CD4-positive, alpha-beta T cell treated with Interferon alpha-2 for 1 hour (primary cell): ENCODE measurements around the gene SYNPR.

Experiments
- DNase-seq, 2 donors: peaks; one replicate each; pipeline ENCODE4 v3.0.0-alpha.2; 2020 to 2022

Gene SYNPR

GRCh38 chr3:63562323-63562722 lies 284.2 kb downstream of the SYNPR start:
- DNase-seq = no peak

DNA sequence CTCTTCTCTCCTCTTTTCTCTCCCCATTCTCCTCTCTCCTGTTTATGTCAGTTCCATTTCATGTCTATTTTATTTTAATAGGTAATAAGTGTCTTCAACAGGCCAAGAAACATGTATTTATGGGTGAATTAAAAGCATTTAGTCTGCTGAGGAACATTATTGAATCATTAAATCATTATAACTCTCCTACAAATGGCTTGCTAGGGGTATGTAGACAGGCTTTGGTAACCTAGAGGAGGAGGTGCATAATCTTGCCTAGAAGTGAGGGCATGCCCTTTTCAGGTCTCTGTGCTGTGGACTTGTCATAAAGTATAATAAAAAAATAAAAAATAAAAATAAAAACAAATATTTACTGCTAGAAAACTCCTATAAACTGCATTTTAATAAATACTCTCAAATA lies 285.5 kb downstream of the SYNPR start:
- no peak for DNase-seq

- no peak for DNase-seq
Measured at GRCh38 chr3:63565220-63565619, 287.1 kb downstream of the SYNPR start.

DNA sequence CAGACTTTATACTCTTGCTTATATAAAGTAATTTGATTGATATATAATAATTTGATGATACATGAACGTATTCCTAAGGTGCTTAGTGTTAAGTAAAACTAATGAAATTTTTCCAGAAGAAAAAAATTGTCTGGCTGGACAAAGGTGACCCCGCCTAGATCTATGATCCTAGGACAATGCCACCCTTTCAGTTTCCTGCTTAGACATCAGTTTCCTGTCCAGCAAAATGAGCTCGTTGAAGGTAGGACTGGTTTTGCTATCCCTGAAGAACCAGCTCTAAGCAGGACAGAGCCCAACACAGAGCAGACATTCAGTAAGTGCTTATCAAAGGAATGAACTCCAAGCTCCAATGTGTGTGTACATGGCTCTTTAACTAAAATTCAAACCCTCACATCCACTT lies 293.6 kb downstream of the SYNPR start:
- no peak for DNase-seq

GRCh38 chr3:63576846-63577245 lies 298.7 kb downstream of the SYNPR start:
- no peak for DNase-seq

DNA sequence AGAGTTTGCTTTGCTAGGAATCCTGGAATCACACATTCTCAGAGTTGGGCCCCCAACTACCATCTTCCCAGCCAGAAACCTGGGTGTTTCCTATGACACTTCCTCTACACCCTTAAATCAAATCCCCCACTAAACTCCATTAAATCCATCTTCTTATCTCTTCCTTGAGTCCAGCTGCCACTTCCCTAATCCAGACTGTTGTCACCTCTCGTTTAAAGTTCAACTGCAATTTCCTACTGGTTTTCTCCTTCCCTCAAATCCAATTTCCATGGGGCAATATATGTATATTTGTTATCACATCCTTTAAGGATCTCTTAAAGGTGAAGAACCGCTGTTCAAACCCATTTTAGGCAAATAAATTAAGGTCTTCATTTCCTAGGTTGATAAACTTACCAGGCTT lies 300.8 kb downstream of the SYNPR start:
- DNase-seq = no peak

DNA sequence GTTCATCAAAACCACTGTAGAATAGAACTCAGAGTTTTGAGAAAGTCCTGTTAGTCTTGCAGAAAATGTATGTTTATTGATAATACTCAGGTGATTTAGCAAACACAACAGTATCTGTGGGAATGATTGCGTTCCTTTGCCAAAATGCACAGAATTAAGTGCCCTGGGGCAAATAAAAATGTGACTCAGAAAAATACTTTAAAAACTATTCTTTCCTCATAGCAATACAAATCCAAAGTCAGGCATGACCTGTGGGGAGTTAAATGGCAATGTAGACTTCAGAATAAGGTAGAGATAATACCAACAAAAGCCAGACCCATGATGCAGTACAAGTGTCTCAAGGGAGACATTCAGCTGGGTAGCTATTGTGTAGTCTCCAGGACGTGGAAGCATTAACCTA lies 302.0 kb downstream of the SYNPR start:
- no peak for DNase-seq

GRCh38 chr3:63582943-63583500 lies 304.9 kb downstream of the SYNPR start:
- DNase-seq = no peak

DNA sequence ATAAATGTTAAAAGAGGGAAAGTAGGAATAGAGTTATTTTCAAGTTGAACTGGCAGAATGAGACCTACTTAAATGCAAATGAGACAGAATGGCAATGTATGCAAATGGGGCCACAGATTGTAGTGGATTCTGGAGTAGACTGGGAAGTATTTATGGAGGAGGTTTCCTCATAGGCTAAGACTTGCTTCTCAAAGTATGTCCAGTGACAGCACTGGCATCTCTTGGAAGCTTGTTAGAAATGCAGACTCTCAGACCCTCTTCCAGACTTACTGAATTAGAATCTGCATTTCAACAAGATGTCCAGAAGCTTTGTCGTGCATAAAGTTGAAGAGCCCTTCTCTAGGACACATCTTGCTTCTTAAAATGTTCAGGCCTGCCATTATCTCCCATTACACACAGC lies 306.6 kb downstream of the SYNPR start:
- DNase-seq = no peak

GRCh38 chr3:63585927-63586326 lies 307.8 kb downstream of the SYNPR start:
- no peak for DNase-seq

GRCh38 chr3:63588895-63589294 lies 310.8 kb downstream of the SYNPR start:
- DNase-seq = no peak

DNA sequence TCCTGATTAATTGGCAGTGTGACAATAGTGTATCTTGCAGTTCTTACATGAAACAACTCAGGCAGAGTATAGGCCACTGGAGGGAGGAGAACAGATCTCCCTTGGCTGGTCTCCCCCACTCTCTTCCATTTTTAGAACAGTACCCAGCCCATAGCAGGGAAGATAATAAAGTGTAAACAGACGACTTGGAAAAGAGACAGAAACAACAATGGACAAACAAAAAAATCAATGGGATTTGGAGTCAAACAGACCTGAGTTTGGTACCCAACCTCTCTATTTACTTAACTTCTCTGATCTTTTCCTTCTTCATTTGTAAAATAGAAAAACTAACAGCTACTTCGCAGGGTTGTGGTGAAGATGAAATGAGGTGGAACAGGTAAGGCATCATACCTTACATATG lies 315.7 kb downstream of the SYNPR start:
- no peak for DNase-seq

DNA sequence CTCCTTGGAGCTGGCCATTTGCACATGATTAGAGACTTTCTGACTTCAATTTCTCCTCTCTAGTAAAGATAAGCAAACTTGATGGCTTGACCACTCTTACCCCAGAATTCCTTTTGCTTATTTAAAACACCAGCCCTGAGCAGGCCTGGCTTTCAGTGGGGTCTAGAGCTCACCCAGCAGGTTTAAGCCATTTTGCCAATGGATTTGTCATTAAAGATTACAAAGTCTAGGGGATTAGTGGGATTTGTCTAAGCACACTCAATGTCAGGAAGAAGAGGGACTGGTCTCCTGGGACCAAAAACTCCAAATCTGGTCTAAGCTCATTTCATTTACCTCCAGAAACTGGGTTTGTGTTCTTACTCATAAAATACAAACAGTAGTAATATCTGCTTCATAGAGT lies 317.1 kb downstream of the SYNPR start:
- DNase-seq = no peak

DNA sequence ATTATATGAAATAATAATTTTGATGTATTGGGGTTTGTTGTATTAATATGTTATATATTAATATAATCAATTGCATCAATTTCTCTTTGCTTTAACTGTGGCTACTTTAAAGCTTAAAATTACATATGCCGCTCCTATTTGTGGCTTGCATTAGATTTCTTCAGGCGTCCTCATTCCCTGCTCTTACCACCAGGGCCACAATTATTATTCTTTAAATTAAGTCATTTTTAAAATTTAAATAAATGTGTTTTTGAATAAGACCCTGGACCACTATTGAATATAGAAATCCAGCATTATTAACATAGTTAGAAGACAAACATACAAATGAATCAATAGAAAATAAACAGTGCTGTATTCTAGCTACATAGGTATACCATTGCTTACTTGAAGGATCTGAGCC lies 318.9 kb downstream of the SYNPR start:
- no peak for DNase-seq

- DNase-seq = no peak
Measured at GRCh38 chr3:63607716-63608115, 329.6 kb downstream of the SYNPR start.

- no peak for DNase-seq
Measured at GRCh38 chr3:63609408-63609807, 331.3 kb downstream of the SYNPR start.

- no peak for DNase-seq
Measured at GRCh38 chr3:63609834-63610233, 331.7 kb downstream of the SYNPR start.

- DNase-seq = no peak
Measured at GRCh38 chr3:63611382-63611781, 333.3 kb downstream of the SYNPR start.

DNA sequence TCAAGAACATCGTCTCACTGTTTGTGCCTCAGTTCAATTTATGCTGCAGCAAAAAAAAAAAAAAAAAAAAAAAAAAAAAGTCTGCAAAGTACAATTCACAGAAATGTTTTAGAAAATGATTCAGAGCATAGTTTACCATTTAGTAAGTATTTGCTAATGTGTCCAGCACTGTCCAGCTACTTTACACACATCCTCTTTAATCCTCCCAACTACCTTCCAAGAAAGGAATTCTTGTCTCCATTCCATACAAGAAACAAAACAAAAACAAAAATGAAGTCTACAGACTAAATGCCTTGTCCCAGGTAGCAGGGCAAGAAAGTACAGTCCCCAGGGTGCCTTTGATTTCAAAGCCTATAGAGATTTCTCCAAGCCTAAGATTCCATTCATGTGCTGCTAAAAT lies 335.5 kb downstream of the SYNPR start:
- DNase-seq = no peak

- DNase-seq = no peak
Measured at GRCh38 chr3:63617391-63617790, 339.3 kb downstream of the SYNPR start.

DNA sequence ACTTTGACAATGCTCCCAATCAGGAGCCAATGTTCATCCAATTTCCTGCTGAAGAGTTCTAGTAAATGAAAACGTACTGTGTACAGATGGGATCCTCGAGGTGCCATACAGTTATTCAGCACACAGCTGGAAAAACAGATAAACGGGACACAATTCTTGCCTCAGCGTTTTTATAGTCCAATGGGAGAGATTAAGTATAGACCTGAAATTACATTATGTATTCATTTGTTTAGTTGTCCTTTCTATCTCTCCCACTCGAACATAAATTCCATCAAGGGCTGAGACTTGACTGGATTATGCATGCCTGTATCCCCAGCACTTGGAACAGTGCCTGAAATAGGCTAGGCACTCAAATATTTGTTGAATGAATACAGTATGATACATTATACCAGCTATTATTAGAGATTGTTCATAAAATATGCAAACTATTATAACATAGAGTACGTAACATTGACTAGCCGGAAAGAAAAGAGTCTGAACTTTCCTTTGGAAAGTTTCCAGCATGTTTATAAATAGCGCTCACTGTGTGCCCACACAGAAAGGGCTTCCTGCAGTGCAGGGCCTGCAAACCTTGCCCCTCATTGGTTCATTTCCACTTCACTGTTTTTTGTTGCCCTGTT lies 346.9 kb downstream of the SYNPR start:
- DNase-seq = no peak

GRCh38 chr3:63631670-63632069 lies 353.6 kb downstream of the SYNPR start:
- DNase-seq = no peak

GRCh38 chr3:63635186-63635585 lies 357.1 kb downstream of the SYNPR start:
- no peak for DNase-seq

DNA sequence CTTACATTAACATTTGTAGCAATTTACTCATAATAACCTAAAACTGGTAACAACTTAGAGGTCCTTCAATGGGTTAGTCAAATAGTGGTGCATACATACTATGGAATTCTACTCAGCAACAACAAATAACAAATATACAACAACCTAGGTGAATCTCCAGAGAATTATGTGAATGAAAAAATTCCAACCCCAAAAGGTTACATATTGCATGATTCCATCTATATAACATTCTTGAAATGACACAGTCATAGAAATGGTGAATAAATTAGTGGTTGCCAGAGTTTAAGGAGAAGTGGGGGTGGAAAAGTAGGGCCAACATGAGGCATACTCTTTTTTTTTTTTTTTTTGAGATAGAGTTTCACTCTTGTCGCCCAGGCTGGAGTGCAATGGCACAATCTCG lies 361.7 kb downstream of the SYNPR start:
- no peak for DNase-seq

DNA sequence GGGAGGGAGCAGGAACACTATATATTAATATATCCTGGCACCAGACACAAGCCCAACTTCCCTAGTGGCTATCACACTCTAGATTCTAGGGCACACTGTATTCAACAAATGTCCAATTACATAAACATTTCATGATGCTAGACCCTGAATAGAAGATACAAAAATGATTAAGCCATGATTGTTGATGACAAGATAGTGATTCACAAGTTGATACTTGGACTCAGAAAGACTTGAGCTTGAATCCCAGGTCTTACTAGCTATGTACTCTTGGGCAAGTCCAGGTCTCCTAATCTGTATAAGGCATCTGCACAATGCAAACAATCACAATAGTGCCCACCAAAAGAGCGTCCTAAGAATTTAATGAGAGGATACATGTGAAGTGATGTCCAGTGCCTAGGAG lies 364.4 kb downstream of the SYNPR start:
- DNase-seq = no peak
